GM13976 (cell line): Measurements from ENCODE around the gene F12.

Source experiments
- DNase-seq: peaks from one replicate; pipeline ENCODE4 v3.0.0; 2012; ENCODE audit warnings: low spot score
- CTCF ChIP-seq: IDR thresholded peaks from 2 replicates; pipeline ENCODE4 v1.5.1; 2012; ENCODE audit warnings: borderline replicate concordance, mild to moderate bottlenecking; ENCODE audit not compliant: insufficient read depth; ENCODE audit errors: extremely low read depth, missing control alignments, control extremely low read depth
- in situ Hi-C: fragments of 300-500 bp; cut with MboI; formaldehyde crosslinking; loops from one replicate; pipeline ENCODE4 v1.12.0; 2022; ENCODE audit warnings: low sequenced_read_pairs, mixed read lengths, inconsistent platforms; ENCODE audit not compliant: unreplicated experiment

The F12 gene

DNA sequence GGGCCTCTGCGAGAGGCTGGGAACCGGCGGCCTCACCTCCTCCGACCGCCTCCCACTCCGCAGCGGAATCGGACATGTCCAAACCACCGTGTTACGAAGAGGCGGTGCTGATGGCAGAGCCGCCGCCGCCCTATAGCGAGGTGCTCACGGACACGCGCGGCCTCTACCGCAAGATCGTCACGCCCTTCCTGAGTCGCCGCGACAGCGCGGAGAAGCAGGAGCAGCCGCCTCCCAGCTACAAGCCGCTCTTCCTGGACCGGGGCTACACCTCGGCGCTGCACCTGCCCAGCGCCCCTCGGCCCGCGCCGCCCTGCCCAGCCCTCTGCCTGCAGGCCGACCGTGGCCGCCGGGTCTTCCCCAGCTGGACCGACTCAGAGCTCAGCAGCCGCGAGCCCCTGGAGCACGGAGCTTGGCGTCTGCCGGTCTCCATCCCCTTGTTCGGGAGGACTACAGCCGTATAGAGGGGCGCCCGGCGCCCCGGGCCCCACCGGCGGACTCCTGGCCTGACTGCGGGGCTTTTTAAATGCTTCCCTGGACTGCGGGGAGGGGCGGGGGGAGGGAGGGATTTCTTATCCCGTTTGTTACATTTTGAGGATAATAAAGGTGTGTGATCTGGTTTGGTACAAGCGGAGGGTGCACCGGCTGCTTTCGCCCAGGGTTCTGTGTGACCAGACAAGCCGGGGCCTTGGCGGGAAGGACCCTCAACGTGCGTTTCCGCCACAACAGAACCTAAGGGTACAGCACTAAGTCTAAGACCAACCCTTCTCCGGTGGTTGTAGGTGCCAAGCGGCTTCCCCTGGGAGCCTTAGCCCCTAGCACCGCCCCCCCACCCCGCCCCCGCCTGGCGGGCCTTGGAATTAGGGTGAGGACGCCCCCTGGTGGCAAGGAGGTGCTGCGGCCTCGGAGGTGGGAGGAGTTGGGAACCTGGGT, 46.6 kb upstream of the F12 start:
- TF ChIP-seq CTCF, result peak; percentile 95
- in situ Hi-C loops, result loop anchor here (10.0 kb wide), 1 partner anchor 51 kb away; the partner anchor contains the start of genes F12 and PFN3
- peak; percentile 93 for DNase-seq

- peak; percentile 89 for DNase-seq
- in situ Hi-C loops, result loop anchor here (10.0 kb wide), 1 partner anchor 50 kb away; the partner anchor contains the start of genes F12 and PFN3
Measured at GRCh38 chr5:177455036-177455660, 45.8 kb upstream of the F12 start.

GRCh38 chr5:177454397-177455035, 45.2 kb upstream of the F12 start:
- peak; percentile 97 for DNase-seq
- in situ Hi-C loops, result loop anchor here (10.0 kb wide), 1 partner anchor 50 kb away; the partner anchor contains the start of genes F12 and PFN3
- peak; percentile 98 for TF ChIP-seq CTCF

More at GRCh38 chr5:177455036-177455660, 45.8 kb upstream of the F12 start:
- TF ChIP-seq CTCF, result peak; percentile 90

- DNase-seq, result no peak
- in situ Hi-C loops, result loop anchor here (10.0 kb wide), 1 partner anchor 49 kb away; the partner anchor contains the start of genes F12 and PFN3
- no peak for TF ChIP-seq CTCF
Measured at GRCh38 chr5:177453852-177454396, 44.6 kb upstream of the F12 start.

GRCh38 chr5:177452688-177453638, 43.6 kb upstream of the F12 start:
- in situ Hi-C loops, result loop anchor here (10.0 kb wide), 1 partner anchor 48 kb away; the partner anchor contains the start of genes F12 and PFN3
- no peak for TF ChIP-seq CTCF
- DNase-seq, result no peak
